ENCODE measurements around the gene PLEK2. TPM values are rescaled to one million over a fixed set of nuclear protein-coding genes. Genes with fewer than 3 reads are reported as not detected.

Gene PLEK2
- total and polyA plus RNA-seq, 10 donors = 0.18 to 2.1 (median 0.76) TPM; not detected in 3

- Histone ChIP-seq H3K4me3 (no peak overlapping the region), H3K4me1 (peaks cover 0 to 53% (median 9%) of the 10 kb centered on the region in 6 donors), H3K27ac (no peak overlapping the region), H3K36me3 (peaks cover 3 to 100% (median 79%) of the 10 kb centered on the region in 6 donors), H3K27me3 (replicated peaks in 1 of 7) (no peaks in the 10 kb centered on the region), H3K9me3 (no peaks in the 10 kb centered on the region)
- TF ChIP-seq POLR2A (IDR thresholded peaks at IDR 0.05) (no peak), CTCF (IDR thresholded peaks at IDR 0.05 in 8 of 11, conservative IDR thresholded peaks at IDR 0.05 in 3 of 11) (no peak), POLR2AphosphoS5 (IDR thresholded peaks at IDR 0.05) (no peak)
- WGBS, 5 donors = 90 to 95% (median 92%) methylated on average over 4 of the region's 4 CpGs
- no peak for DNase-seq
- intact Hi-C loops (cut with DNase I; ENCODE audit: low total_unique reads) = no loop called here
These were observed 40.5 kb downstream of the PLEK2 start for GRCh38 chr14:67371247-67372148.

GRCh38 chr14:67370830-67371229 lies 41.1 kb downstream of the PLEK2 start:
- WGBS, 5 donors = 81 to 95% (median 91%) methylated on average over 5 of the region's 5 CpGs
- intact Hi-C loops (cut with DNase I; ENCODE audit: low total_unique reads) = no loop called here
- Histone ChIP-seq H3K4me3 (no peak overlapping the region), H3K4me1 (peaks cover 0 to 60% (median 13%) of the 10 kb centered on the region in 6 donors), H3K27ac (no peak overlapping the region), H3K9me3 (no peaks in the 10 kb centered on the region), H3K27me3 (replicated peaks in 1 of 7) (no peaks in the 10 kb centered on the region), H3K36me3 (peaks cover 3 to 100% (median 79%) of the 10 kb centered on the region in 6 donors)
- DNase-seq = no peak
- no peak for TF ChIP-seq CTCF (IDR thresholded peaks at IDR 0.05 in 8 of 11, conservative IDR thresholded peaks at IDR 0.05 in 3 of 11)
- TF ChIP-seq POLR2AphosphoS5 (IDR thresholded peaks at IDR 0.05) = no peak
- no peak for TF ChIP-seq POLR2A (IDR thresholded peaks at IDR 0.05)

GRCh38 chr14:67365476-67365875 lies 46.5 kb downstream of the PLEK2 start:
- intact Hi-C loops (cut with DNase I; ENCODE audit: low total_unique reads) = no loop called here
- Histone ChIP-seq H3K4me3 (no peak overlapping the region), H3K4me1 (peaks cover 25 to 92% (median 55%) of the 10 kb centered on the region in 6 donors), H3K27ac (no peak overlapping the region), H3K36me3 (peaks cover 3 to 80% (median 57%) of the 10 kb centered on the region in 6 donors), H3K9me3 (no peaks in the 10 kb centered on the region), H3K27me3 (replicated peaks in 1 of 7) (no peaks in the 10 kb centered on the region)
- no peak for DNase-seq
- TF ChIP-seq POLR2A (IDR thresholded peaks at IDR 0.05) = no peak
- TF ChIP-seq CTCF (IDR thresholded peaks at IDR 0.05 in 8 of 11, conservative IDR thresholded peaks at IDR 0.05 in 3 of 11) = no peak
- TF ChIP-seq POLR2AphosphoS5 (IDR thresholded peaks at IDR 0.05) = no peak
- WGBS, 5 donors = 87 to 94% (median 90%) methylated on average over 4 of the region's 4 CpGs

Measured in spleen (tissue), 11 donors.